HFF-Myc (cell line): ENCODE data around the gene STARD3.

Experiments used
- DNase-seq: peaks from one replicate; pipeline ENCODE4 v3.0.0-alpha.2; 2011; ENCODE audit warnings: low read depth; ENCODE audit errors: extremely low read depth
- H3K4me3 ChIP-seq: replicated peaks from 2 replicates; pipeline ENCODE4 v1.5.1; 2011; ENCODE audit warnings: low read depth, mild to moderate bottlenecking, control low read depth, low read length
- CTCF ChIP-seq: IDR thresholded peaks from 2 replicates; pipeline ENCODE4 v1.5.1; 2012; ENCODE audit warnings: mild to moderate bottlenecking, low read depth, low read length, control low read depth; ENCODE audit errors: missing control alignments

STARD3 gene

GRCh38 chr17:39702901-39703893, 66.3 kb downstream of the STARD3 start:
- DNase-seq: no peak
- no peak overlapping the region for H3K4me3 ChIP-seq
- TF ChIP-seq CTCF: no peak

DNA sequence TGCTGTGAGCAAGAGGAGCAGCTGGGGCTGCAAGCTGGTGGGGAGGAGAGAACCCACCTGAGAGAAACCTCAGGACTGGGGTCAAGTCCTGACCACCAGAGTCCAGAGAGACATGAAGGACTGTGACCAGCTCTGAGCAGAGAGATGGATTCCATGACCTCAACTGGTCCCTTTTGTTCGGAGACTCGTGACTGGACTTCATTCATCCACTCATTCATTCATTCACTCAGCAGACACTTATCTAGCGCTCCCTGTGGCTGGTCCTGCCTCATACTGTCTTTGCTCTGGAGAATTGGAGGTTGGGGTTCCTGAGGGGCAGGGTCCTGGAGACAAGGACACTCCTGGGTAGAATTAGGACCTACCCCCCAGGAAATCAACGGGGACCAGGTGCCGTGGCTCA, 67.0 kb downstream of the STARD3 start:
- TF ChIP-seq CTCF: no peak
- DNase-seq: no peak
- H3K4me3 ChIP-seq: no peak overlapping the region

DNA sequence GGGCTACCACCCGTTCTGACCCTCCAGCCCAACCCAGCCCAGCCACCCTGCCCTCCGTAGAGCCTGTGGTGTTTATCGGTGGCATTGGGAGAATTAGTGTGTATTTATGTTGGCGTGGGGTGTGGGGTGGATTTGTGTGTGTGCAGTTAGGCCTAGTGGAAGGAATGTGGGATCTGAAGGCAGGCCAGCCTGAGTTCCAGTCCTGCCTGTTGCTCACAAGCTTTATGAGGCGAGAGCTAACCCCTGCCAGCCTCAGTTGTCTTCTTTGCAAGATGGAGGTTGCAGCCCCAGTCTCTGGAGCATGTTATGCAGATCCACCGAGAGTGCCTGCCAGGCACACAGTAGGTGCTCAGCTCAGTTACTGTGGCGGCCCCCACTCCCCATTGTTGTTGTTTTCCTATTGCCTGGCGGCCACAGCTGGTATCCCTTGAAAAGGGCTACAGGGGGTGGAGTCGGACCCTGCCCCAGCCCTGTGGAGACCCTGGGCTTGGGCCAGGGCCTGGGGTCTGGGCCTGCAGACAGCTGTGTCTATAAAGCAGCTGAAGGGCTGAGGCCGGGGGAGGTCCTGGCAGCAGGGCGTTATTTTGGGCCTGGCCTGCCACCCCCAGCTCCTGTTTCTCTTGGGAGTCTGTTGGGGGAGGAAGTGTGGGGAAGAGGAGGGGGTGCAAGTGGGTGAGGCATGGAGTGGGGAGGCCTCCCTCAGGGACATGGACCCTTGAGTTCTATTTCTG, 68.0 kb downstream of the STARD3 start:
- peak; percentile 13 for TF ChIP-seq CTCF
- H3K4me3 ChIP-seq: no peak overlapping the region
- DNase-seq: no peak

DNA sequence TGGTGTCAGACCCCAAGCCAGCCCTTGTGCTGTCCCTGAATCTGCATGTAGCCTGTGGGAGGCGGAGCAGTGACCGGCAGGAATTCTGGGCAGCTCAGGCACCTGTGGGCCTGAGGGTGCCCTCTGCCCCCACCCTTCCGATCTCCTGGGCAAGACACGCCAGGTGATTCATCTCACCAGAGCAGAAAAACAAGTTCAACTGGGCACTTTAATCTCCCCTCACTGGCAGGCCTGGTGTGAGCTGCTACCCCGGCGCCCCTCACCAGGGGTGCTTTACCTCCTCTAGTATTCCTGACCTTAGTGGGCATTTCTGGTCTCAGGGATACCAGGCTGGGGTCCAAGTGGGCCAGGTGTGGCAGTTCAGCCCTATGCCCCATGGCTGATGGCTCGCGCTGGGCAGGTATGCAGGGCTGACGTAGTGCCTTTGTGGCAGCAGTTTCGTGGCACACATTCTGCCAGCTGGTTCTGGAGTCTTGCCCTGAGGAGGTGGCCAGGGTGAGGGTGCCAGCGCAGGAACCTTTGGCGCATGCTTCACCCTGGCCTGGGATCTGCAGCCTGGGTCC, 68.9 kb downstream of the STARD3 start:
- no peak overlapping the region for H3K4me3 ChIP-seq
- no peak for TF ChIP-seq CTCF
- no peak for DNase-seq

GRCh38 chr17:39706383-39706782, 69.4 kb downstream of the STARD3 start:
- TF ChIP-seq CTCF: no peak
- H3K4me3 ChIP-seq: no peak overlapping the region
- DNase-seq: no peak

DNA sequence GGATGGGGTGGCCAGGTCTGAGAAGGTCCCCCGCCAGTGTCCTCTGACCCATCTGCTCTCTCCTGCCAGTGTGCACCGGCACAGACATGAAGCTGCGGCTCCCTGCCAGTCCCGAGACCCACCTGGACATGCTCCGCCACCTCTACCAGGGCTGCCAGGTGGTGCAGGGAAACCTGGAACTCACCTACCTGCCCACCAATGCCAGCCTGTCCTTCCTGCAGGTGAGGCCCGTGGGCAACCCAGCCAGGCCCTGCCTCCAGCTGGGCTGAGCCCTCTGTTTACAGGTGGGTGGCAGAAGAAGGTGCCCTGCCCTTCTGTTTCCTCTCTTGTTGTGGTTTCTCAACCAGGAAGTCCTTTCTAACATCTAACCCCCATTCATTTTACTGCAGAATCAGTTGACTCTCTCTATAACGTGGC, 70.0 kb downstream of the STARD3 start:
- no peak overlapping the region for H3K4me3 ChIP-seq
- no peak for TF ChIP-seq CTCF
- DNase-seq: no peak
